ENCODE measurements around the gene RPS6KA2. TPM values are rescaled to one million over a fixed set of nuclear protein-coding genes. Genes with fewer than 3 reads are reported as not detected.

The RPS6KA2 gene
- total and polyA plus RNA-seq, 2 experiments from 2014 or later: 12.5 to 25.3 TPM

DNA sequence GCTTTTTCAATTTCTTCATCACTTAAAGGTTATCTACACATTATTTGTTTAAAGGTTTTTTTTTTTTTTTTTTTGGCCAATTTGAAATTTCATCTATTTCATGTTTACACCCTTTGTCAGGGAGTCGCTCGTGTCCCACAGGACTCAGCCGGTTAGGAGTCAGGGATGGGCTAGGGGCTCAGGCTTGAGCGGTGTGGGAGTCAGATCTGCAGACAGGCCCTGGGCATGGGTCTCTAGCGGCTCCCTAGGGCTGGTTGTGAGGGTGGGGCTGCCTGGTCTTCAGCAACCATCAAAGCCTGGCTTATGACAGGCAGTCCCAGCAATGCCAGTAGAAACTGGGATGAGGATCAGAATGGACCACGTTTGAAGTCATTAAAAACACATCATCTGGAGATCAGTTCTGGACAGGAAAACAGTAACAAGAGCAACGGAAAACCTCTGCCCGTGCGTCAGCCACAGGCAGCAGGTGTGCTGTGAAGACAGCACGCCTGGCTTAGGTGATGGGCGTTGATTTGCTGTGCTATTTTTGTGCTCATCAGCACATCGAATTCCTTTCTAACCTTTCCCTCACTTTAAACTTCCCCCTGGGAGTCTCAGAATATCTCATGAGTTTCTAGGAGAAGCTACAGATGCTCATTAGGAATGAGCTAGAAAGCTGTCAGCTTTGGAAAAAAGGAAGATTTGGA lies 153.0 kb downstream of the RPS6KA2 start:
- ATAC-seq (no peak), DNase-seq (ENCODE audit: low spot score) (no peak)
- Histone ChIP-seq H3K4me1 (ENCODE audit: insufficient read depth) (no peaks in the 10 kb centered on the region), H3K27ac (ENCODE audit: low read depth) (no peak overlapping the region), H3F3A (replicated peaks; ENCODE audit: low read depth) (no peaks in the 10 kb centered on the region), H3K27me3 (ENCODE audit: insufficient read depth) (no peaks in the 10 kb centered on the region), H2AFZ (no peak overlapping the region), H4K20me1 (replicated peaks; ENCODE audit: insufficient read depth) (no peaks in the 10 kb centered on the region), H3K36me3 (ENCODE audit: insufficient read depth) (no peaks in the 10 kb centered on the region; the same call in 1 of the 2 replicates), H3K9me2 (ENCODE audit: insufficient read depth) (no peaks in the 10 kb centered on the region), H3K79me2 (replicated peaks; ENCODE audit: insufficient read depth) (no peaks in the 10 kb centered on the region), H3K4me2 (no peak overlapping the region), H3K4me3 (no peak overlapping the region)
- no peaks in the 10 kb centered on the region for H3K9me3 Mint-ChIP-seq
- H3K4me3 Mint-ChIP-seq: no peak overlapping the region
- peaks cover 20% of the 10 kb centered on the region for H3K27me3 Mint-ChIP-seq (ENCODE audit: insufficient read depth, low read depth, poor library complexity)
- peaks cover 5% of the 10 kb centered on the region; the same call in 2 of the 3 replicates for H3K4me1 Mint-ChIP-seq
- H3K36me3 Mint-ChIP-seq (ENCODE audit: low read depth): peaks cover 3% of the 10 kb centered on the region; the same call in 2 of the 3 replicates
- TF ChIP-seq STAT1 (IDR thresholded peaks at IDR 0.05; ENCODE audit: unreplicated experiment) (no peak), EZH2 (IDR thresholded peaks at IDR 0.05; ENCODE audit: low read depth, unreplicated experiment) (no peak), CREB1 (CRISPR knock-in tag; IDR thresholded peaks at IDR 0.05; ENCODE audit: low read depth) (no peak), JUNB (IDR thresholded peaks at IDR 0.05; ENCODE audit: unreplicated experiment) (no peak), EZH2phosphoT487 (IDR thresholded peaks at IDR 0.05; ENCODE audit: unreplicated experiment) (no peak), ZNF331 (CRISPR knock-in tag; IDR thresholded peaks at IDR 0.05; ENCODE audit: low read depth) (no peak)
- TF ChIP-seq, protein P1, sequence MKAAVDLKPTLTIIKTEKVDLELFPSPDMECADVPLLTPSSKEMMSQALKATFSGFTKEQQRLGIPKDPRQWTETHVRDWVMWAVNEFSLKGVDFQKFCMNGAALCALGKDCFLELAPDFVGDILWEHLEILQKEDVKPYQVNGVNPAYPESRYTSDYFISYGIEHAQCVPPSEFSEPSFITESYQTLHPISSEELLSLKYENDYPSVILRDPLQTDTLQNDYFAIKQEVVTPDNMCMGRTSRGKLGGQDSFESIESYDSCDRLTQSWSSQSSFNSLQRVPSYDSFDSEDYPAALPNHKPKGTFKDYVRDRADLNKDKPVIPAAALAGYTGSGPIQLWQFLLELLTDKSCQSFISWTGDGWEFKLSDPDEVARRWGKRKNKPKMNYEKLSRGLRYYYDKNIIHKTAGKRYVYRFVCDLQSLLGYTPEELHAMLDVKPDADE (IDR thresholded peaks at IDR 0.05): no peak
- TF ChIP-seq, protein P2, sequence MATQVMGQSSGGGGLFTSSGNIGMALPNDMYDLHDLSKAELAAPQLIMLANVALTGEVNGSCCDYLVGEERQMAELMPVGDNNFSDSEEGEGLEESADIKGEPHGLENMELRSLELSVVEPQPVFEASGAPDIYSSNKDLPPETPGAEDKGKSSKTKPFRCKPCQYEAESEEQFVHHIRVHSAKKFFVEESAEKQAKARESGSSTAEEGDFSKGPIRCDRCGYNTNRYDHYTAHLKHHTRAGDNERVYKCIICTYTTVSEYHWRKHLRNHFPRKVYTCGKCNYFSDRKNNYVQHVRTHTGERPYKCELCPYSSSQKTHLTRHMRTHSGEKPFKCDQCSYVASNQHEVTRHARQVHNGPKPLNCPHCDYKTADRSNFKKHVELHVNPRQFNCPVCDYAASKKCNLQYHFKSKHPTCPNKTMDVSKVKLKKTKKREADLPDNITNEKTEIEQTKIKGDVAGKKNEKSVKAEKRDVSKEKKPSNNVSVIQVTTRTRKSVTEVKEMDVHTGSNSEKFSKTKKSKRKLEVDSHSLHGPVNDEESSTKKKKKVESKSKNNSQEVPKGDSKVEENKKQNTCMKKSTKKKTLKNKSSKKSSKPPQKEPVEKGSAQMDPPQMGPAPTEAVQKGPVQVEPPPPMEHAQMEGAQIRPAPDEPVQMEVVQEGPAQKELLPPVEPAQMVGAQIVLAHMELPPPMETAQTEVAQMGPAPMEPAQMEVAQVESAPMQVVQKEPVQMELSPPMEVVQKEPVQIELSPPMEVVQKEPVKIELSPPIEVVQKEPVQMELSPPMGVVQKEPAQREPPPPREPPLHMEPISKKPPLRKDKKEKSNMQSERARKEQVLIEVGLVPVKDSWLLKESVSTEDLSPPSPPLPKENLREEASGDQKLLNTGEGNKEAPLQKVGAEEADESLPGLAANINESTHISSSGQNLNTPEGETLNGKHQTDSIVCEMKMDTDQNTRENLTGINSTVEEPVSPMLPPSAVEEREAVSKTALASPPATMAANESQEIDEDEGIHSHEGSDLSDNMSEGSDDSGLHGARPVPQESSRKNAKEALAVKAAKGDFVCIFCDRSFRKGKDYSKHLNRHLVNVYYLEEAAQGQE (IDR thresholded peaks at IDR 0.05; ENCODE audit: unreplicated experiment): no peak
- H3K27ac Mint-ChIP-seq: no peak overlapping the region

GRCh38 chr6:166472636-166473035 lies 154.4 kb downstream of the RPS6KA2 start:
- no peaks in the 10 kb centered on the region for H3K36me3 ChIP-seq (ENCODE audit: insufficient read depth)
- Mint-ChIP-seq H3K4me1 (peaks cover 5% of the 10 kb centered on the region; the same call in 2 of the 3 replicates), H3K9me3 (no peaks in the 10 kb centered on the region), H3K4me3 (no peak overlapping the region), H3K27me3 (ENCODE audit: insufficient read depth, low read depth, poor library complexity) (peaks cover 17% of the 10 kb centered on the region), H3K27ac (no peak overlapping the region), H3K36me3 (ENCODE audit: low read depth) (peaks cover 7% of the 10 kb centered on the region; the same call in 2 of the 3 replicates)
- no peaks in the 10 kb centered on the region for H4K20me1 ChIP-seq (replicated peaks; ENCODE audit: insufficient read depth)
- H3K9me2 ChIP-seq (ENCODE audit: insufficient read depth): no peaks in the 10 kb centered on the region
- no peaks in the 10 kb centered on the region for H3K27me3 ChIP-seq (ENCODE audit: insufficient read depth)
- H3F3A ChIP-seq (replicated peaks; ENCODE audit: low read depth): no peaks in the 10 kb centered on the region
- H3K4me2 ChIP-seq: no peak overlapping the region
- TF ChIP-seq STAT1 (IDR thresholded peaks at IDR 0.05; ENCODE audit: unreplicated experiment): no peak
- TF ChIP-seq, protein P3, sequence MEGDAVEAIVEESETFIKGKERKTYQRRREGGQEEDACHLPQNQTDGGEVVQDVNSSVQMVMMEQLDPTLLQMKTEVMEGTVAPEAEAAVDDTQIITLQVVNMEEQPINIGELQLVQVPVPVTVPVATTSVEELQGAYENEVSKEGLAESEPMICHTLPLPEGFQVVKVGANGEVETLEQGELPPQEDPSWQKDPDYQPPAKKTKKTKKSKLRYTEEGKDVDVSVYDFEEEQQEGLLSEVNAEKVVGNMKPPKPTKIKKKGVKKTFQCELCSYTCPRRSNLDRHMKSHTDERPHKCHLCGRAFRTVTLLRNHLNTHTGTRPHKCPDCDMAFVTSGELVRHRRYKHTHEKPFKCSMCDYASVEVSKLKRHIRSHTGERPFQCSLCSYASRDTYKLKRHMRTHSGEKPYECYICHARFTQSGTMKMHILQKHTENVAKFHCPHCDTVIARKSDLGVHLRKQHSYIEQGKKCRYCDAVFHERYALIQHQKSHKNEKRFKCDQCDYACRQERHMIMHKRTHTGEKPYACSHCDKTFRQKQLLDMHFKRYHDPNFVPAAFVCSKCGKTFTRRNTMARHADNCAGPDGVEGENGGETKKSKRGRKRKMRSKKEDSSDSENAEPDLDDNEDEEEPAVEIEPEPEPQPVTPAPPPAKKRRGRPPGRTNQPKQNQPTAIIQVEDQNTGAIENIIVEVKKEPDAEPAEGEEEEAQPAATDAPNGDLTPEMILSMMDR (conservative IDR thresholded peaks at IDR 0.05; ENCODE audit: low read depth in 2 of 2): no peak
- TF ChIP-seq JUNB (IDR thresholded peaks at IDR 0.05; ENCODE audit: unreplicated experiment): no peak
- no peaks in the 10 kb centered on the region for H3K79me2 ChIP-seq (replicated peaks; ENCODE audit: insufficient read depth)
- no peak for DNase-seq (ENCODE audit: low spot score)
- no peak for ATAC-seq
- H3K4me3 ChIP-seq: no peak overlapping the region
- no peak overlapping the region for H3K27ac ChIP-seq (ENCODE audit: low read depth)
- H2AFZ ChIP-seq: no peak overlapping the region
- no peaks in the 10 kb centered on the region for H3K4me1 ChIP-seq (ENCODE audit: insufficient read depth)
